ENCODE measurements around the gene PELI2.

- TF ChIP-seq GATA3 (IDR thresholded peaks at IDR 0.05; ENCODE audit: low read depth, low read length) (no peak), GATA2 (IDR thresholded peaks at IDR 0.05; ENCODE audit: low read depth, low read length) (no peak)
These were observed 6.1 kb downstream of the PELI2 start for GRCh38 chr14:56124327-56124726.

Measured in SH-SY5Y (cell line).